Endodermal cell (in vitro differentiated cells): ENCODE measurements around the gene TTC28. TPM values are rescaled to one million over a fixed set of nuclear protein-coding genes. Genes with fewer than 3 reads are reported as not detected.
"Not testable (repeated sequence)": the region's sequence is repeated elsewhere in the genome, so short reads cannot be mapped to it uniquely, and the experiment has no call there.

ENCODE experiments used
- DNase-seq: peaks from one replicate; pipeline ENCODE4 v3.0.0-alpha.2; 2017
- H3K27ac ChIP-seq: 2 replicates; pipeline ENCODE4 v1.5.1; 2013; ENCODE audit warnings: mild to moderate bottlenecking, low read depth, low read length, moderate library complexity
- H3K27me3 ChIP-seq: 2 replicates; pipeline ENCODE4 v1.6.1; 2013; ENCODE audit warnings: mild to moderate bottlenecking, low read length, moderate library complexity; ENCODE audit not compliant: insufficient read depth, control insufficient read depth, poor library complexity, severe bottlenecking
- H3K36me3 ChIP-seq: 2 replicates; pipeline ENCODE4 v1.7.0; 2013; ENCODE audit warnings: mild to moderate bottlenecking, low read length, moderate library complexity; ENCODE audit not compliant: control insufficient read depth, insufficient read depth
- H3K4me1 ChIP-seq: one replicate; pipeline ENCODE4 v1.7.0; 2013; ENCODE audit warnings: low read length; ENCODE audit not compliant: control insufficient read depth, insufficient read depth
- H3K4me3 ChIP-seq: 2 replicates; pipeline ENCODE4 v1.5.1; 2013; ENCODE audit warnings: mild to moderate bottlenecking, low read length, moderate library complexity
- H3K9ac ChIP-seq: 2 replicates; pipeline ENCODE4 v1.6.1; 2013; ENCODE audit warnings: mild to moderate bottlenecking, low read length, moderate library complexity; ENCODE audit not compliant: poor library complexity, severe bottlenecking; ENCODE audit errors: extremely low read depth
- H3K9me3 ChIP-seq: 2 replicates; pipeline ENCODE4 v1.6.1; 2013; ENCODE audit warnings: mild to moderate bottlenecking, low read length, moderate library complexity; ENCODE audit not compliant: control insufficient read depth
- H3K27ac Mint-ChIP-seq: 2 replicates; pipeline ENCODE4 v1.8.0; 2020; ENCODE audit warnings: mixed read lengths
- H3K27me3 Mint-ChIP-seq: 2 replicates; pipeline ENCODE4 v1.8.0; 2021; ENCODE audit warnings: mild to moderate bottlenecking, mixed read lengths; ENCODE audit not compliant: insufficient read depth
- H3K36me3 Mint-ChIP-seq: 2 replicates; pipeline ENCODE4 v1.8.0; 2020; ENCODE audit warnings: low read depth, mixed read lengths
- H3K4me1 Mint-ChIP-seq: 2 replicates; pipeline ENCODE4 v1.8.0; 2020; ENCODE audit warnings: mixed read lengths
- H3K4me3 Mint-ChIP-seq: 2 replicates; pipeline ENCODE4 v1.8.0; 2020; ENCODE audit warnings: mild to moderate bottlenecking, moderate library complexity, mixed read lengths
- H3K9me3 Mint-ChIP-seq: 2 replicates; pipeline ENCODE4 v1.8.0; 2020; ENCODE audit warnings: mild to moderate bottlenecking, mixed read lengths
- CTCF ChIP-seq: fragments of 200-600 bp; sonication (generic); conservative IDR thresholded peaks from 2 replicates; pipeline ENCODE4 v1.5.0; 2021; ENCODE audit warnings: antibody characterized with exemption, mild to moderate bottlenecking
- WGBS, 2 experiments: methylation state at CpG; one replicate each; pipeline versions ENCODE4 v1.1.5 to v1.1.7; 2013; ENCODE audit warnings: missing lambda C conversion rate in 2 of 2, mixed read lengths in 1 of 2; ENCODE audit not compliant: insufficient coverage in 1 of 2, insufficient read length in 1 of 2; 5-methylcytosine and 5-hydroxymethylcytosine counted together
- total RNA-seq, 2 donors: library from RNA; stranded (reverse); fragmentation: NEBNext Ultra II Directional in 1 of 2; extraction: Animal tissue kit (Norgen Biotek cat#: 25700) in 1 of 2; gene quantifications; 2 replicates in 1 of 2; 3 replicates in 1 of 2; pipeline ENCODE4 v1.2.1, GENCODE V29; 2021

TTC28 gene
- total RNA-seq, 2 donors from 2014 or later: 28.6 to 34.0 TPM

DNA sequence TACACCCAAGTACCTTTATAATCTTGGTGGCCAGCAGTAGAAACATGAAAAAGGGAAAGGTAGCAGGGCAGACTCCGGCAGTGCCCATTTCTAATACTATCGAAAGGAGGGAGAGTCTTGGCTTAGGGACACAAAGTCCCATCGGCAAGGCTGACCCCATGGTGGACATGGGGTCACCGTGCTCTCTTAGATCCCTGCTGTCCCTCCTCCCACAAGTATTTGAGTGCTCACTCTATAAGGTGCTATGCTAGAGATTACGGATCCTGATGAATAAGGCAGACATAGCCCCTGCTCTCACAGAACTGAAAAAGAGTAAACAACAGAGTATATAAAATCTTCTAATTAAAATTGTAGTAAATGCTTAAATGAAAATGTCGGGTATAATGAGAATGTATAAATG, 588.2 kb downstream of the TTC28 start:
- WGBS, 2 experiments: 90 to 100% methylated on average over 1 to 5 of the region's 6 CpGs
- Histone ChIP-seq H3K9ac (no peak overlapping the region), H3K4me1 (no peaks in the 10 kb centered on the region), H3K9me3 (no peaks in the 10 kb centered on the region), H3K27me3 (no peaks in the 10 kb centered on the region), H3K4me3 (no peak overlapping the region), H3K36me3 (peaks cover 3% of the 10 kb centered on the region), H3K27ac (no peak overlapping the region)
- H3K9me3 Mint-ChIP-seq: peaks cover 11% of the 10 kb centered on the region
- no peak for TF ChIP-seq CTCF
- no peak overlapping the region for H3K27ac Mint-ChIP-seq
- peaks cover 6% of the 10 kb centered on the region for H3K36me3 Mint-ChIP-seq
- H3K4me1 Mint-ChIP-seq: no peaks in the 10 kb centered on the region
- no peak for DNase-seq
- no peaks in the 10 kb centered on the region for H3K27me3 Mint-ChIP-seq
- no peak overlapping the region for H3K4me3 Mint-ChIP-seq

GRCh38 chr22:28089541-28089940, 590.1 kb downstream of the TTC28 start:
- Mint-ChIP-seq H3K9me3 (peaks cover 23% of the 10 kb centered on the region), H3K36me3 (peaks cover 12% of the 10 kb centered on the region)
- not testable (repeated sequence) for H3K27me3 Mint-ChIP-seq, H3K4me1 ChIP-seq, H3K36me3 ChIP-seq, H3K27ac Mint-ChIP-seq, H3K27ac ChIP-seq, H3K4me3 ChIP-seq, H3K9me3 ChIP-seq, DNase-seq, H3K4me3 Mint-ChIP-seq, H3K9ac ChIP-seq, H3K27me3 ChIP-seq, H3K4me1 Mint-ChIP-seq
- 100% methylated on average over 1 to 3 of the region's 5 CpGs for WGBS, 2 experiments

GRCh38 chr22:28077166-28077565, 602.5 kb downstream of the TTC28 start:
- Histone ChIP-seq H3K27me3 (no peaks in the 10 kb centered on the region), H3K9ac (no peak overlapping the region), H3K4me3 (no peak overlapping the region), H3K4me1 (no peaks in the 10 kb centered on the region), H3K27ac (no peak overlapping the region), H3K9me3 (peaks cover 15% of the 10 kb centered on the region), H3K36me3 (no peaks in the 10 kb centered on the region)
- 83 to 96% methylated on average over 3 of the region's 3 CpGs for WGBS, 2 experiments
- peaks cover 6% of the 10 kb centered on the region for H3K9me3 Mint-ChIP-seq
- no peak for DNase-seq
- H3K36me3 Mint-ChIP-seq: peaks cover 14% of the 10 kb centered on the region
- H3K4me1 Mint-ChIP-seq: no peaks in the 10 kb centered on the region
- no peak overlapping the region for H3K27ac Mint-ChIP-seq
- H3K27me3 Mint-ChIP-seq: no peaks in the 10 kb centered on the region
- no peak overlapping the region for H3K4me3 Mint-ChIP-seq
- no peak for TF ChIP-seq CTCF

GRCh38 chr22:28075358-28075981, 604.2 kb downstream of the TTC28 start:
- no peaks in the 10 kb centered on the region for H3K4me1 ChIP-seq
- DNase-seq: no peak
- H3K27me3 Mint-ChIP-seq: no peaks in the 10 kb centered on the region
- no peaks in the 10 kb centered on the region for H3K4me1 Mint-ChIP-seq
- no peaks in the 10 kb centered on the region for H3K36me3 ChIP-seq
- 81 to 83% methylated on average over 4 to 6 of the region's 6 CpGs for WGBS, 2 experiments
- H3K9ac ChIP-seq: no peak overlapping the region
- H3K36me3 Mint-ChIP-seq: peaks cover 8% of the 10 kb centered on the region
- no peaks in the 10 kb centered on the region for H3K9me3 Mint-ChIP-seq
- no peak overlapping the region for H3K27ac Mint-ChIP-seq
- peaks cover 5% of the 10 kb centered on the region for H3K9me3 ChIP-seq
- TF ChIP-seq CTCF: no peak
- H3K27me3 ChIP-seq: no peaks in the 10 kb centered on the region
- H3K4me3 Mint-ChIP-seq: no peak overlapping the region
- H3K27ac ChIP-seq: no peak overlapping the region
- H3K4me3 ChIP-seq: no peak overlapping the region
